Liver (tissue), 9 donors: ENCODE measurements around the gene WDCP. TPM values are rescaled to one million over a fixed set of nuclear protein-coding genes. Genes with fewer than 3 reads are reported as not detected.

Source experiments
- DNase-seq: peaks from one replicate; pipeline ENCODE4 v3.0.0-alpha.2; 2017; ENCODE audit warnings: low spot score
- H3K27ac ChIP-seq, 2 donors: one replicate each; pipeline ENCODE4 v1.7.0; 2013; ENCODE audit warnings: inconsistent platforms in 2 of 2, low read length in 2 of 2, control low read depth in 1 of 2, low read depth in 1 of 2, mild to moderate bottlenecking in 1 of 2
- H3K27me3 ChIP-seq, 4 donors: one replicate each; pipeline versions ENCODE4 v1.6.1 to v1.7.0; 2013; ENCODE audit warnings: low read length in 3 of 4, inconsistent platforms in 1 of 4, mild to moderate bottlenecking in 1 of 4, moderate library complexity in 1 of 4; ENCODE audit not compliant: control insufficient read depth in 4 of 4, insufficient read depth in 4 of 4
- H3K36me3 ChIP-seq, 4 donors: one replicate each; pipeline versions ENCODE4 v1.6.1 to v1.7.0; 2013; ENCODE audit warnings: low read length in 3 of 4, mild to moderate bottlenecking in 3 of 4, low read depth in 1 of 4, moderate library complexity in 1 of 4; ENCODE audit not compliant: control insufficient read depth in 4 of 4, insufficient read depth in 3 of 4
- H3K4me1 ChIP-seq, 4 donors: one replicate each; pipeline versions ENCODE4 v1.6.1 to v1.7.0; 2013; ENCODE audit warnings: low read length in 3 of 4, mild to moderate bottlenecking in 3 of 4, moderate library complexity in 1 of 4; ENCODE audit not compliant: control insufficient read depth in 4 of 4, insufficient read depth in 4 of 4
- H3K4me3 ChIP-seq, 3 donors: one replicate each; pipeline versions ENCODE4 v1.6.1 to v1.7.0; 2013; ENCODE audit warnings: low read length in 3 of 3, control low read depth in 1 of 3, low read depth in 1 of 3, mild to moderate bottlenecking in 1 of 3
- H3K9ac ChIP-seq, 2 donors: one replicate each; pipeline ENCODE4 v1.7.0; 2013; ENCODE audit warnings: low read length in 2 of 2, mild to moderate bottlenecking in 2 of 2, moderate library complexity in 2 of 2, control low read depth in 1 of 2, low read depth in 1 of 2
- H3K9me3 ChIP-seq, 4 donors: one replicate each; pipeline versions ENCODE4 v1.6.1 to v1.7.0; 2013; ENCODE audit warnings: low read length in 3 of 4; ENCODE audit not compliant: control insufficient read depth in 4 of 4
- CTCF ChIP-seq: fragments of 150-350 bp; IDR thresholded peaks from 2 replicates; pipeline ENCODE4 v1.5.1; 2017; ENCODE audit warnings: improper control_type of control experiment, low read depth, low read length; ENCODE audit not compliant: missing input control
- EGR1 ChIP-seq, 2 donors: IDR thresholded peaks; 2 replicates each; pipeline ENCODE4 v1.6.1; 2016 to 2018; ENCODE audit warnings: antibody characterized with exemption in 2 of 2, low read depth in 2 of 2
- FOXA1 ChIP-seq: IDR thresholded peaks from 2 replicates; pipeline ENCODE4 v1.6.1; 2016; ENCODE audit warnings: antibody characterized with exemption
- FOXA2 ChIP-seq: IDR thresholded peaks from 2 replicates; pipeline ENCODE4 v1.6.1; 2016; ENCODE audit warnings: antibody characterized with exemption
- GABPA ChIP-seq, 2 donors: IDR thresholded peaks in 1 of 2; conservative IDR thresholded peaks in 1 of 2; 2 replicates each; pipeline ENCODE4 v1.6.1; 2016; ENCODE audit warnings: antibody characterized with exemption in 2 of 2, mild to moderate bottlenecking in 1 of 2, moderate library complexity in 1 of 2
- HNF4A ChIP-seq, 2 donors: conservative IDR thresholded peaks; 2 replicates each; pipeline ENCODE4 v1.6.1; 2016; ENCODE audit warnings: antibody characterized with exemption in 2 of 2, mild to moderate bottlenecking in 2 of 2
- HNF4G ChIP-seq: IDR thresholded peaks from 2 replicates; pipeline ENCODE4 v1.6.1; 2016; ENCODE audit warnings: antibody characterized with exemption
- JUND ChIP-seq, 2 donors: IDR thresholded peaks; 2 replicates each; pipeline ENCODE4 v1.6.1; 2016; ENCODE audit warnings: antibody characterized with exemption in 2 of 2
- NR2F2 ChIP-seq: IDR thresholded peaks from 2 replicates; pipeline ENCODE4 v1.6.1; 2016; ENCODE audit warnings: antibody characterized with exemption
- RAD21 ChIP-seq, 2 donors: IDR thresholded peaks; 2 replicates each; pipeline ENCODE4 v1.6.1; 2016; ENCODE audit warnings: antibody characterized with exemption in 2 of 2, mild to moderate bottlenecking in 2 of 2
- RXRA ChIP-seq, 2 donors: IDR thresholded peaks; 2 replicates each; pipeline ENCODE4 v1.6.1; 2017 to 2018; ENCODE audit warnings: antibody characterized with exemption in 2 of 2, mild to moderate bottlenecking in 1 of 2
- YY1 ChIP-seq: IDR thresholded peaks from 2 replicates; pipeline ENCODE4 v1.6.1; 2016; ENCODE audit warnings: antibody characterized with exemption, mild to moderate bottlenecking
- WGBS: extraction: QIAGEN DNeasy Blood & Tissue Kit; methylation state at CpG from one replicate; pipeline ENCODE4 v1.1.7; 2013; 5-methylcytosine and 5-hydroxymethylcytosine counted together
- polyA plus RNA-seq, 2 donors: library from polyadenylated mRNA; stranded (reverse) in 1 of 2; unstranded in 1 of 2; fragments of 200-250 nt in 1 of 2; fragments of >200 nt in 1 of 2; fragmentation: Nextera tagmentation in 1 of 2; extraction: Ambion mirVana in 1 of 2; gene quantifications; one replicate each; pipeline versions ENCODE4 v1.2.1 to v1.2.3, GENCODE V29; 2013 to 2015
- total RNA-seq, 2 donors: library from RNA; depleted of rRNA; stranded (reverse); fragments of >200 nt; gene quantifications; one replicate each; pipeline ENCODE4 v1.2.3, GENCODE V29; 2014
- TF ChIP-seq, protein P1 (sequence below): IDR thresholded peaks from 2 replicates; pipeline ENCODE4 v1.6.1; 2016; ENCODE audit warnings: antibody characterized with exemption, mild to moderate bottlenecking
- TF ChIP-seq, protein P2 (sequence below): IDR thresholded peaks from 2 replicates; pipeline ENCODE4 v1.6.1; 2016; ENCODE audit warnings: antibody characterized with exemption
- TF ChIP-seq, protein P3 (sequence below): IDR thresholded peaks from 2 replicates; pipeline ENCODE4 v1.6.1; 2016; ENCODE audit warnings: antibody characterized with exemption
- TF ChIP-seq, protein P4 (sequence below): IDR thresholded peaks from 2 replicates; pipeline ENCODE4 v1.6.1; 2016; ENCODE audit warnings: antibody characterized with exemption
- donor health status: healthy.
- donor health status: healthy.
- donor health status: healthy.
- donor health status: healthy.
- donor health status: healthy.

The WDCP gene
- total and polyA plus RNA-seq, 4 donors, result 2.0 to 6.0 (median 4.4) TPM

GRCh38 chr2:24073816-24074215 lies 26.6 kb upstream of the WDCP start:
- no peak for TF ChIP-seq GABPA (IDR thresholded peaks at IDR 0.05 in 1 of 2, conservative IDR thresholded peaks at IDR 0.05 in 1 of 2)
- no peak for TF ChIP-seq FOXA2
- TF ChIP-seq RAD21 (IDR thresholded peaks at IDR 0.05), result no peak
- TF ChIP-seq, protein P1, sequence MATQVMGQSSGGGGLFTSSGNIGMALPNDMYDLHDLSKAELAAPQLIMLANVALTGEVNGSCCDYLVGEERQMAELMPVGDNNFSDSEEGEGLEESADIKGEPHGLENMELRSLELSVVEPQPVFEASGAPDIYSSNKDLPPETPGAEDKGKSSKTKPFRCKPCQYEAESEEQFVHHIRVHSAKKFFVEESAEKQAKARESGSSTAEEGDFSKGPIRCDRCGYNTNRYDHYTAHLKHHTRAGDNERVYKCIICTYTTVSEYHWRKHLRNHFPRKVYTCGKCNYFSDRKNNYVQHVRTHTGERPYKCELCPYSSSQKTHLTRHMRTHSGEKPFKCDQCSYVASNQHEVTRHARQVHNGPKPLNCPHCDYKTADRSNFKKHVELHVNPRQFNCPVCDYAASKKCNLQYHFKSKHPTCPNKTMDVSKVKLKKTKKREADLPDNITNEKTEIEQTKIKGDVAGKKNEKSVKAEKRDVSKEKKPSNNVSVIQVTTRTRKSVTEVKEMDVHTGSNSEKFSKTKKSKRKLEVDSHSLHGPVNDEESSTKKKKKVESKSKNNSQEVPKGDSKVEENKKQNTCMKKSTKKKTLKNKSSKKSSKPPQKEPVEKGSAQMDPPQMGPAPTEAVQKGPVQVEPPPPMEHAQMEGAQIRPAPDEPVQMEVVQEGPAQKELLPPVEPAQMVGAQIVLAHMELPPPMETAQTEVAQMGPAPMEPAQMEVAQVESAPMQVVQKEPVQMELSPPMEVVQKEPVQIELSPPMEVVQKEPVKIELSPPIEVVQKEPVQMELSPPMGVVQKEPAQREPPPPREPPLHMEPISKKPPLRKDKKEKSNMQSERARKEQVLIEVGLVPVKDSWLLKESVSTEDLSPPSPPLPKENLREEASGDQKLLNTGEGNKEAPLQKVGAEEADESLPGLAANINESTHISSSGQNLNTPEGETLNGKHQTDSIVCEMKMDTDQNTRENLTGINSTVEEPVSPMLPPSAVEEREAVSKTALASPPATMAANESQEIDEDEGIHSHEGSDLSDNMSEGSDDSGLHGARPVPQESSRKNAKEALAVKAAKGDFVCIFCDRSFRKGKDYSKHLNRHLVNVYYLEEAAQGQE, result no peak
- no peak for TF ChIP-seq JUND (IDR thresholded peaks at IDR 0.05)
- TF ChIP-seq HNF4A (conservative IDR thresholded peaks at IDR 0.05), result no peak
- no peak for TF ChIP-seq CTCF
- TF ChIP-seq, protein P2, sequence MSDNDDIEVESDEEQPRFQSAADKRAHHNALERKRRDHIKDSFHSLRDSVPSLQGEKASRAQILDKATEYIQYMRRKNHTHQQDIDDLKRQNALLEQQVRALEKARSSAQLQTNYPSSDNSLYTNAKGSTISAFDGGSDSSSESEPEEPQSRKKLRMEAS, result no peak
- TF ChIP-seq HNF4G, result no peak
- no peak for TF ChIP-seq YY1
- no peak for TF ChIP-seq EGR1 (IDR thresholded peaks at IDR 0.05; ENCODE audit: low read depth in 2 of 2)
- TF ChIP-seq, protein P3, sequence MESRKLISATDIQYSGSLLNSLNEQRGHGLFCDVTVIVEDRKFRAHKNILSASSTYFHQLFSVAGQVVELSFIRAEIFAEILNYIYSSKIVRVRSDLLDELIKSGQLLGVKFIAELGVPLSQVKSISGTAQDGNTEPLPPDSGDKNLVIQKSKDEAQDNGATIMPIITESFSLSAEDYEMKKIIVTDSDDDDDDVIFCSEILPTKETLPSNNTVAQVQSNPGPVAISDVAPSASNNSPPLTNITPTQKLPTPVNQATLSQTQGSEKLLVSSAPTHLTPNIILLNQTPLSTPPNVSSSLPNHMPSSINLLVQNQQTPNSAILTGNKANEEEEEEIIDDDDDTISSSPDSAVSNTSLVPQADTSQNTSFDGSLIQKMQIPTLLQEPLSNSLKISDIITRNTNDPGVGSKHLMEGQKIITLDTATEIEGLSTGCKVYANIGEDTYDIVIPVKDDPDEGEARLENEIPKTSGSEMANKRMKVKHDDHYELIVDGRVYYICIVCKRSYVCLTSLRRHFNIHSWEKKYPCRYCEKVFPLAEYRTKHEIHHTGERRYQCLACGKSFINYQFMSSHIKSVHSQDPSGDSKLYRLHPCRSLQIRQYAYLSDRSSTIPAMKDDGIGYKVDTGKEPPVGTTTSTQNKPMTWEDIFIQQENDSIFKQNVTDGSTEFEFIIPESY, result no peak
- TF ChIP-seq RXRA (IDR thresholded peaks at IDR 0.05), result no peak
- no peak overlapping the region for H3K27ac ChIP-seq
- H3K4me3 ChIP-seq, result no peak overlapping the region
- DNase-seq, result no peak
- no peak overlapping the region for H3K9ac ChIP-seq
- H3K36me3 ChIP-seq, result peaks cover 0 to 34% (median 11%) of the 10 kb centered on the region in 4 donors
- no peaks in the 10 kb centered on the region for H3K27me3 ChIP-seq
- H3K4me1 ChIP-seq, result peaks cover 1 to 22% (median 9%) of the 10 kb centered on the region in 4 donors
- 91% methylated on average over 6 of the region's 6 CpGs for WGBS
- no peaks in the 10 kb centered on the region for H3K9me3 ChIP-seq

GRCh38 chr2:24072259-24072658 lies 25.1 kb upstream of the WDCP start:
- Histone ChIP-seq H3K36me3 (peaks cover 1 to 47% (median 19%) of the 10 kb centered on the region in 4 donors), H3K27ac (no peak overlapping the region), H3K4me1 (peaks cover 1 to 16% (median 9%) of the 10 kb centered on the region in 4 donors), H3K9ac (no peak overlapping the region), H3K27me3 (no peaks in the 10 kb centered on the region), H3K9me3 (no peaks in the 10 kb centered on the region), H3K4me3 (no peak overlapping the region)
- 72% methylated on average over 4 of the region's 4 CpGs for WGBS
- DNase-seq, result no peak
- TF ChIP-seq, protein P4, sequence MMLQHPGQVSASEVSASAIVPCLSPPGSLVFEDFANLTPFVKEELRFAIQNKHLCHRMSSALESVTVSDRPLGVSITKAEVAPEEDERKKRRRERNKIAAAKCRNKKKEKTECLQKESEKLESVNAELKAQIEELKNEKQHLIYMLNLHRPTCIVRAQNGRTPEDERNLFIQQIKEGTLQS, result no peak
- TF ChIP-seq FOXA2 (no peak), FOXA1 (no peak), HNF4A (conservative IDR thresholded peaks at IDR 0.05) (no peak), RXRA (IDR thresholded peaks at IDR 0.05) (no peak), NR2F2 (no peak), JUND (IDR thresholded peaks at IDR 0.05) (no peak), HNF4G (no peak), EGR1 (IDR thresholded peaks at IDR 0.05; ENCODE audit: low read depth in 2 of 2) (no peak), RAD21 (IDR thresholded peaks at IDR 0.05) (no peak)
- TF ChIP-seq, protein P1, result no peak
- TF ChIP-seq, protein P3, result no peak
